Neutrophil (primary cell): ENCODE data around the gene KCNJ16.

Experiments used
- H3K27ac ChIP-seq: fragments of 200-600 bp; sonication (generic); 2 replicates; pipeline ENCODE4 v1.5.1; 2016; ENCODE audit warnings: mild to moderate bottlenecking, moderate library complexity
- H3K27me3 ChIP-seq: fragments of 200-600 bp; sonication (generic); 2 replicates; pipeline ENCODE4 v1.6.0; 2016; ENCODE audit warnings: mild to moderate bottlenecking
- H3K36me3 ChIP-seq: fragments of 200-600 bp; sonication (generic); 2 replicates; pipeline ENCODE4 v1.5.1; 2017
- H3K4me1 ChIP-seq, 2 experiments: fragments of 200-600 bp in 1 of 2; sonication (generic) in 1 of 2; 1 replicate in 1 of 2; 2 replicates in 1 of 2; pipeline versions ENCODE4 v1.5.1 to v1.6.1; 2013 to 2016; ENCODE audit warnings: low read depth in 1 of 2, low read length in 1 of 2, mild to moderate bottlenecking in 1 of 2, moderate library complexity in 1 of 2; ENCODE audit not compliant: control insufficient read depth in 1 of 2, insufficient read depth in 1 of 2
- H3K4me3 ChIP-seq, 2 experiments: fragments of 200-600 bp in 1 of 2; sonication (generic) in 1 of 2; 1 replicate in 1 of 2; 2 replicates in 1 of 2; pipeline ENCODE4 v1.5.1; 2013 to 2016; ENCODE audit warnings: low read depth in 1 of 2, low read length in 1 of 2, mild to moderate bottlenecking in 1 of 2, moderate library complexity in 1 of 2
- H3K9me3 ChIP-seq: fragments of 200-600 bp; sonication (generic); 2 replicates; pipeline ENCODE4 v1.5.1; 2016
- CTCF ChIP-seq: fragments of 200-600 bp; sonication (generic); IDR thresholded peaks from 2 replicates; pipeline ENCODE4 v1.5.1; 2016; ENCODE audit warnings: antibody characterized with exemption

Gene KCNJ16

GRCh38 chr17:70074956-70075355 is at the start of gene KCNJ16:
Gene KCNJ16, plus strand, starts transcription at chr17:70075225. Its CDS starts 56,863 bp downstream, at chr17:70132088.
- H3K27ac ChIP-seq, result no peak within 1 kb of the TSS
- no peak within 1 kb of the TSS for H3K4me3 ChIP-seq
- no peaks in the 10 kb centered on the region for H3K27me3 ChIP-seq
- no peaks in the 10 kb centered on the region for H3K36me3 ChIP-seq
- no peak for TF ChIP-seq CTCF
- H3K4me1 ChIP-seq, result no peaks in the 10 kb centered on the region
- H3K9me3 ChIP-seq, result no peaks in the 10 kb centered on the region

GRCh38 chr17:70028397-70028796 is 46.6 kb upstream of the KCNJ16 start:
- Histone ChIP-seq H3K9me3 (no peaks in the 10 kb centered on the region), H3K27me3 (no peaks in the 10 kb centered on the region), H3K4me1 (no peaks in the 10 kb centered on the region), H3K36me3 (no peaks in the 10 kb centered on the region), H3K27ac (no peak overlapping the region), H3K4me3 (no peak overlapping the region)
- no peak for TF ChIP-seq CTCF

- Histone ChIP-seq H3K4me1 (no peaks in the 10 kb centered on the region), H3K9me3 (no peaks in the 10 kb centered on the region), H3K27me3 (no peaks in the 10 kb centered on the region), H3K4me3 (no peak overlapping the region), H3K36me3 (no peaks in the 10 kb centered on the region), H3K27ac (no peak overlapping the region)
- no peak for TF ChIP-seq CTCF
Measured at GRCh38 chr17:70028978-70029767, 45.9 kb upstream of the KCNJ16 start.

DNA sequence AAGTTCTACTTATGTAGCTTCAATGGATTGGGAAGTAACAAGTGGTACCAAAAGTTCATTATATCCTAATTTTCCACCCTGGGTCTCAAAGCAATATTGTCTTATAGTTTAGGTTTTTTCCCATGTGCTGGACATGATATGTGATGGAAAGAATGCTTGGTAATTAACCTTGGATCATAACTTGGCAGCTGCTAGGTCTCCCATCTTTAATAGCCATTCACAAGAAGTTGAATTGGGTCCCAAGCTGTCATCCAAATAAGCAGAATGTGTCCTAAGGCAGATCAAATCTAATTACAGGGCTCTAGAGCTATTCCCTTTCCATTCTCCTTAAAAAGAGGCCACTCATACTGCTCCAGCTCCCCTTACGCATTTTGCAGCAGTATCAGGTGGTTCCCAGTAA is 44.7 kb upstream of the KCNJ16 start:
- Histone ChIP-seq H3K4me3 (no peak overlapping the region), H3K4me1 (no peaks in the 10 kb centered on the region), H3K27ac (no peak overlapping the region), H3K27me3 (no peaks in the 10 kb centered on the region), H3K9me3 (no peaks in the 10 kb centered on the region), H3K36me3 (no peaks in the 10 kb centered on the region)
- no peak for TF ChIP-seq CTCF

GRCh38 chr17:70031341-70031740 is 43.7 kb upstream of the KCNJ16 start:
- no peaks in the 10 kb centered on the region for H3K4me1 ChIP-seq
- no peak for TF ChIP-seq CTCF
- no peaks in the 10 kb centered on the region for H3K36me3 ChIP-seq
- no peak overlapping the region for H3K4me3 ChIP-seq
- H3K27ac ChIP-seq, result no peak overlapping the region
- no peaks in the 10 kb centered on the region for H3K27me3 ChIP-seq
- H3K9me3 ChIP-seq, result no peaks in the 10 kb centered on the region
